ENCODE data around the gene DMKN. TPM values are rescaled to one million over a fixed set of nuclear protein-coding genes. Genes with fewer than 3 reads are reported as not detected.
A peak's percentile ranks its signal among the peaks of the same experiment; 100 is the strongest.
"Not testable (repeated sequence)": the region's sequence is repeated elsewhere in the genome, so short reads cannot be mapped to it uniquely, and the experiment has no call there.

DMKN gene
- polyA plus RNA-seq, 3 donors: not detected

DNA sequence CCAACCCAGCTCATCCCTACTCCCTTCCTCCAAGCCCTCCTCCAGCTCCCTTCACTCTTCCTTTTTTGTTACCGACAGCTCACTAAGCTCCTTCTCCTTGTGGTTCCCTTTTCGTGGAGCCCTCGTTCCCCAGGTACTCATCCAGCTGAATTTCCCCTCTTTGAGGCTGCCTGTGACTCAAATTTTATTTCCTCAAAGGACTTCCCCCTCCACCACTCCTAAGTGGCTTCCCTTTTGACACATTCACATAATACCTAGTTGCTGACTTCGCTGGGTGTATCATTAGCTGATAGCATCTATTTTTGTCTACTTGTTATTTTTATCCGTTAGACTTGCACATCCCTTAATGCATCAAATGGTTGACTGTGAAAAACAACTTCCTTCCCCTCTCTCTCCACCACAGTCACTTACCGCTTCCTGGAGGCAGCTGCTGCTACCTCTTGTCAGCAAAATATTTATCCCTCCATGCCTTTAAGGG lies 50.9 kb downstream of the DMKN start:
- H3K9ac ChIP-seq (ENCODE audit: insufficient read depth, low read length, poor library complexity, severe bottlenecking): no peak overlapping the region
- H3K79me2 ChIP-seq (ENCODE audit: insufficient read depth, low read length): no peaks in the 10 kb centered on the region
- Mint-ChIP-seq H3K27me3 (ENCODE audit: low read depth in 3 of 3) (peaks cover 2 to 4% (median 3%) of the 10 kb centered on the region in 3 donors), H3K9me3 (no peaks in the 10 kb centered on the region), H3K27ac (peak overlapping the region; percentile 84 to 96 (median 91)), H3K4me1 (peaks cover 62% of the 10 kb centered on the region), H3K4me3 (peak overlapping the region; percentile 31 to 75), H3K36me3 (peaks cover 0 to 4% of the 10 kb centered on the region in 2 donors)
- peak; percentile 90 to 99 (median 94) for DNase-seq
- peak overlapping the region in 1 of 3 experiments; percentile 11 for H3K4me3 ChIP-seq (replicated peaks in 1 of 3; ENCODE audit: low read depth in 2 of 3, low read length in 3 of 3)
- H4K20me1 ChIP-seq (ENCODE audit: insufficient read depth, low read length): no peaks in the 10 kb centered on the region
- H3K4me2 ChIP-seq (replicated peaks; ENCODE audit: extremely low read depth, low read length, poor library complexity, severe bottlenecking): peak overlapping the region; percentile 47
- TF ChIP-seq, protein P1, sequence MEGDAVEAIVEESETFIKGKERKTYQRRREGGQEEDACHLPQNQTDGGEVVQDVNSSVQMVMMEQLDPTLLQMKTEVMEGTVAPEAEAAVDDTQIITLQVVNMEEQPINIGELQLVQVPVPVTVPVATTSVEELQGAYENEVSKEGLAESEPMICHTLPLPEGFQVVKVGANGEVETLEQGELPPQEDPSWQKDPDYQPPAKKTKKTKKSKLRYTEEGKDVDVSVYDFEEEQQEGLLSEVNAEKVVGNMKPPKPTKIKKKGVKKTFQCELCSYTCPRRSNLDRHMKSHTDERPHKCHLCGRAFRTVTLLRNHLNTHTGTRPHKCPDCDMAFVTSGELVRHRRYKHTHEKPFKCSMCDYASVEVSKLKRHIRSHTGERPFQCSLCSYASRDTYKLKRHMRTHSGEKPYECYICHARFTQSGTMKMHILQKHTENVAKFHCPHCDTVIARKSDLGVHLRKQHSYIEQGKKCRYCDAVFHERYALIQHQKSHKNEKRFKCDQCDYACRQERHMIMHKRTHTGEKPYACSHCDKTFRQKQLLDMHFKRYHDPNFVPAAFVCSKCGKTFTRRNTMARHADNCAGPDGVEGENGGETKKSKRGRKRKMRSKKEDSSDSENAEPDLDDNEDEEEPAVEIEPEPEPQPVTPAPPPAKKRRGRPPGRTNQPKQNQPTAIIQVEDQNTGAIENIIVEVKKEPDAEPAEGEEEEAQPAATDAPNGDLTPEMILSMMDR (IDR thresholded peaks at IDR 0.05): peak; percentile 15
- H3K9me3 ChIP-seq (replicated peaks in 1 of 2; ENCODE audit: control insufficient read depth in 1 of 2, insufficient read depth in 1 of 2, low read length in 2 of 2): no peaks in the 10 kb centered on the region
- intact Hi-C loops (cut with micrococcal nuclease): loop anchor here (2.0 to 10.0 kb wide), 2 partner anchors 14 to 248 kb away; partner anchors contain the start of gene FFAR2 (in 2 of the 2)
- peaks cover 53 to 61% of the 10 kb centered on the region in 2 donors for H3K4me1 ChIP-seq (ENCODE audit: control insufficient read depth in 1 of 2, insufficient read depth in 2 of 2, low read length in 2 of 2)
- peak overlapping the region; percentile 0 to 80 for H3K27ac ChIP-seq (ENCODE audit: low read depth in 1 of 2, low read length in 2 of 2)
- no peak overlapping the region for H2AFZ ChIP-seq (ENCODE audit: insufficient read depth, low read depth, low read length, poor library complexity, severe bottlenecking)
- no peaks in the 10 kb centered on the region for H3K36me3 ChIP-seq (replicated peaks in 1 of 2; ENCODE audit: control insufficient read depth in 1 of 2, insufficient read depth in 2 of 2, low read length in 2 of 2)
- 0% methylated on average over 3 of the region's 6 CpGs for WGBS (ENCODE audit: insufficient coverage)
- no peaks in the 10 kb centered on the region for H3K27me3 ChIP-seq (ENCODE audit: control insufficient read depth in 2 of 2, insufficient read depth in 2 of 2, low read length in 2 of 2)

DNA sequence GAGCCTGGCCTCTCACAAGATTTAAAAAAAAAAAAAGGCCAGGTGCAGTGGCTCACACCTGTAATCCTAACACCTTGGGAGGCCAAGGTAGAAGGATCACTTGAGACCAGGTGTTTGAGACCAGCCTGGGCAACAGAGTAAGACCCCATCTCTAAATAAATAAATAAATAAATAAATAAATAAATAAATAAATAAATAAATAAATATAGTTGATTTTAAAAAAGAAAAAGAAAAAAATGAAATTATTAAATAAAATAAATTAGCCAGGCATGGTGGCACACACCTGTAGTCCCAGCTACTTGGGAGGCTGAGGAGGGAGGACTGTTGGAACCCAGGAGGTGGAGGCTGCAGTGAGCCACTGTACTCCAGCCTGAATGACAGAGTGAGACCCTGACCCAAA lies 51.7 kb downstream of the DMKN start:
- not testable (repeated sequence) for DNase-seq; H2AFZ ChIP-seq (ENCODE audit: insufficient read depth, low read depth, low read length, poor library complexity, severe bottlenecking); H3K36me3 ChIP-seq (replicated peaks in 1 of 2; ENCODE audit: control insufficient read depth in 1 of 2, insufficient read depth in 2 of 2, low read length in 2 of 2); H3K9ac ChIP-seq (ENCODE audit: insufficient read depth, low read length, poor library complexity, severe bottlenecking); H3K4me3 Mint-ChIP-seq; H3K9me3 Mint-ChIP-seq; H3K4me2 ChIP-seq (replicated peaks; ENCODE audit: extremely low read depth, low read length, poor library complexity, severe bottlenecking); H3K79me2 ChIP-seq (ENCODE audit: insufficient read depth, low read length); H3K36me3 Mint-ChIP-seq; H3K4me3 ChIP-seq (replicated peaks in 1 of 3; ENCODE audit: low read depth in 2 of 3, low read length in 3 of 3); H3K27me3 ChIP-seq (ENCODE audit: control insufficient read depth in 2 of 2, insufficient read depth in 2 of 2, low read length in 2 of 2); H3K27ac ChIP-seq (ENCODE audit: low read depth in 1 of 2, low read length in 2 of 2); H4K20me1 ChIP-seq (ENCODE audit: insufficient read depth, low read length); H3K9me3 ChIP-seq (replicated peaks in 1 of 2; ENCODE audit: control insufficient read depth in 1 of 2, insufficient read depth in 1 of 2, low read length in 2 of 2); H3K27me3 Mint-ChIP-seq (ENCODE audit: low read depth in 3 of 3)
- Mint-ChIP-seq H3K27ac (peak overlapping the region; percentile 84 to 96 (median 91)), H3K4me1 (peaks cover 62% of the 10 kb centered on the region)
- intact Hi-C loops (cut with micrococcal nuclease): loop anchor here (2.0 to 10.0 kb wide), 2 partner anchors 13 to 247 kb away; partner anchors contain the start of gene FFAR2 (in 2 of the 2)
- peaks cover 53 to 61% of the 10 kb centered on the region in 2 donors for H3K4me1 ChIP-seq (ENCODE audit: control insufficient read depth in 1 of 2, insufficient read depth in 2 of 2, low read length in 2 of 2)
